Hepatocyte (in vitro differentiated cells): ENCODE data around the gene EFNB2. TPM values are rescaled to one million over a fixed set of nuclear protein-coding genes. Genes with fewer than 3 reads are reported as not detected.

Source experiments
- DNase-seq: peaks from one replicate; pipeline ENCODE4 v3.0.0-alpha.2; 2016; ENCODE audit warnings: low spot score
- H2AFZ ChIP-seq: fragments of 200-600 bp; sonication (generic); 2 replicates; pipeline ENCODE4 v1.6.0; 2016; ENCODE audit warnings: antibody characterized with exemption, mild to moderate bottlenecking
- H3K27ac ChIP-seq: fragments of 200-600 bp; sonication (generic); 2 replicates; pipeline ENCODE4 v1.5.1; 2016; ENCODE audit warnings: mild to moderate bottlenecking
- H3K27me3 ChIP-seq: fragments of 200-600 bp; sonication (generic); 2 replicates; pipeline ENCODE4 v1.6.1; 2016
- H3K36me3 ChIP-seq: fragments of 200-600 bp; sonication (generic); replicated peaks from 2 replicates; pipeline ENCODE4 v1.5.1; 2016; ENCODE audit warnings: low read depth; ENCODE audit not compliant: insufficient read depth
- H3K4me1 ChIP-seq: fragments of 200-600 bp; sonication (generic); 2 replicates; pipeline ENCODE4 v1.5.1; 2016; ENCODE audit warnings: mild to moderate bottlenecking, moderate library complexity; ENCODE audit not compliant: insufficient read depth
- H3K4me2 ChIP-seq: fragments of 200-600 bp; sonication (generic); 2 replicates; pipeline ENCODE4 v1.6.0; 2016
- H3K4me3 ChIP-seq: fragments of 200-600 bp; sonication (generic); 2 replicates; pipeline ENCODE4 v1.5.1; 2016; ENCODE audit warnings: mild to moderate bottlenecking
- H3K79me2 ChIP-seq: fragments of 200-600 bp; sonication (generic); 2 replicates; pipeline ENCODE4 v1.6.0; 2017; ENCODE audit warnings: mild to moderate bottlenecking
- H3K9me2 ChIP-seq: fragments of 200-600 bp; sonication (generic); replicated peaks from 2 replicates; pipeline ENCODE4 v1.6.0; 2017; ENCODE audit warnings: mild to moderate bottlenecking; ENCODE audit not compliant: insufficient read depth
- H3K9me3 ChIP-seq: fragments of 200-600 bp; sonication (generic); 2 replicates; pipeline ENCODE4 v1.5.1; 2016; ENCODE audit warnings: low read depth, mild to moderate bottlenecking
- H4K20me1 ChIP-seq: fragments of 200-600 bp; sonication (generic); 2 replicates; pipeline ENCODE4 v1.6.0; 2016; ENCODE audit warnings: mild to moderate bottlenecking; ENCODE audit not compliant: insufficient read depth, poor library complexity, severe bottlenecking
- CTCF ChIP-seq: fragments of 200-600 bp; sonication (generic); IDR thresholded peaks from 2 replicates; pipeline ENCODE4 v1.5.1; 2016; ENCODE audit warnings: antibody characterized with exemption, mild to moderate bottlenecking; ENCODE audit not compliant: poor library complexity
- EZH2 ChIP-seq: fragments of 200-600 bp; sonication (generic); IDR thresholded peaks from 2 replicates; pipeline ENCODE4 v1.6.1; 2016; ENCODE audit warnings: antibody characterized with exemption, mild to moderate bottlenecking, borderline replicate concordance
- EZH2phosphoT487 ChIP-seq: fragments of 200-600 bp; sonication (generic); IDR thresholded peaks from one replicate; pipeline ENCODE4 v1.6.1; 2018; ENCODE audit warnings: antibody characterized with exemption, mild to moderate bottlenecking, low read depth, moderate library complexity; ENCODE audit not compliant: unreplicated experiment, severe bottlenecking
- WGBS: methylation state at CpG from one replicate; pipeline ENCODE4 v1.1.6; 2016; ENCODE audit warnings: low lambda C conversion rate; ENCODE audit errors: missing lambda C conversion rate; 5-methylcytosine and 5-hydroxymethylcytosine counted together
- polyA plus RNA-seq: library from polyadenylated mRNA; unstranded; fragments of >200 nt; fragmentation: Nextera tagmentation; extraction: Ambion mirVana; gene quantifications from 2 replicates; pipeline ENCODE4 v1.2.1, GENCODE V29; 2016
- total RNA-seq: library from RNA; depleted of rRNA; stranded (reverse); fragments of >200 nt; gene quantifications from 2 replicates; pipeline ENCODE4 v1.2.3, GENCODE V29; 2014

The EFNB2 gene
- total and polyA plus RNA-seq, 2 experiments from 2014 or later, result 62.4 to 63.3 TPM

- Histone ChIP-seq H2AFZ (no peak overlapping the region), H3K4me1 (peaks cover 35% of the 10 kb centered on the region), H3K27me3 (no peaks in the 10 kb centered on the region), H3K79me2 (peaks cover 98% of the 10 kb centered on the region), H3K9me3 (no peaks in the 10 kb centered on the region), H3K4me3 (no peak overlapping the region), H3K4me2 (peak overlapping the region; percentile 31), H3K27ac (no peak overlapping the region), H3K36me3 (peaks cover 6% of the 10 kb centered on the region), H3K9me2 (no peaks in the 10 kb centered on the region), H4K20me1 (peaks cover 100% of the 10 kb centered on the region)
- 55% methylated on average over 1 of the region's 1 CpG for WGBS
- no peak for DNase-seq
- TF ChIP-seq EZH2 (no peak), CTCF (no peak), EZH2phosphoT487 (no peak)
Measured at GRCh38 chr13:106560821-106561220, 25.4 kb upstream of the EFNB2 start.

GRCh38 chr13:106558527-106558926, 23.1 kb upstream of the EFNB2 start:
- H3K9me3 ChIP-seq, result no peaks in the 10 kb centered on the region
- H3K9me2 ChIP-seq, result no peaks in the 10 kb centered on the region
- H3K36me3 ChIP-seq, result peaks cover 6% of the 10 kb centered on the region
- peaks cover 17% of the 10 kb centered on the region for H3K4me1 ChIP-seq
- H3K4me3 ChIP-seq, result no peak overlapping the region
- peaks cover 89% of the 10 kb centered on the region for H4K20me1 ChIP-seq
- no peak overlapping the region for H3K27ac ChIP-seq
- H3K27me3 ChIP-seq, result no peaks in the 10 kb centered on the region
- TF ChIP-seq EZH2 (no peak), EZH2phosphoT487 (peak; percentile 73)
- no peak for DNase-seq
- peaks cover 98% of the 10 kb centered on the region for H3K79me2 ChIP-seq
- H3K4me2 ChIP-seq, result no peak overlapping the region
- no peak overlapping the region for H2AFZ ChIP-seq

- H2AFZ ChIP-seq, result no peak overlapping the region
- H3K27ac ChIP-seq, result no peak overlapping the region
- no peaks in the 10 kb centered on the region for H3K9me3 ChIP-seq
- TF ChIP-seq EZH2 (no peak), CTCF (no peak), EZH2phosphoT487 (no peak)
- no peak overlapping the region for H3K4me3 ChIP-seq
- no peaks in the 10 kb centered on the region for H3K9me2 ChIP-seq
- H3K4me1 ChIP-seq, result peaks cover 1% of the 10 kb centered on the region
- peaks cover 6% of the 10 kb centered on the region for H3K36me3 ChIP-seq
- H3K27me3 ChIP-seq, result no peaks in the 10 kb centered on the region
- no peak overlapping the region for H3K4me2 ChIP-seq
- no peak for DNase-seq
- peaks cover 85% of the 10 kb centered on the region for H4K20me1 ChIP-seq
- H3K79me2 ChIP-seq, result peaks cover 98% of the 10 kb centered on the region
- 97% methylated on average over 4 of the region's 4 CpGs for WGBS
Measured at GRCh38 chr13:106555631-106556328, 20.3 kb upstream of the EFNB2 start.

GRCh38 chr13:106551751-106552150, 16.3 kb upstream of the EFNB2 start:
- Histone ChIP-seq H3K27ac (no peak overlapping the region), H3K79me2 (peaks cover 100% of the 10 kb centered on the region), H3K27me3 (no peaks in the 10 kb centered on the region), H3K4me2 (no peak overlapping the region), H3K36me3 (peaks cover 3% of the 10 kb centered on the region), H3K9me3 (no peaks in the 10 kb centered on the region), H2AFZ (no peak overlapping the region), H3K4me1 (no peaks in the 10 kb centered on the region), H3K4me3 (no peak overlapping the region), H3K9me2 (no peaks in the 10 kb centered on the region), H4K20me1 (peaks cover 74% of the 10 kb centered on the region)
- DNase-seq, result no peak
- WGBS, result 88% methylated on average over 3 of the region's 3 CpGs
- TF ChIP-seq CTCF (no peak), EZH2 (no peak), EZH2phosphoT487 (no peak)
